Natural killer cell treated with Interleukin-12 subunit alpha and Interleukin-12 subunit beta and Interleukin-15 and Interleukin-18, amount 100 ng/mL, for 72 hours (primary cell): ENCODE results near the gene CPTP. TPM values are rescaled to one million over a fixed set of nuclear protein-coding genes. Genes with fewer than 3 reads are reported as not detected.

Experiments used
- ATAC-seq, 2 donors: fragments of 150-1000 bp; cut with Tn5 transposase in 1 of 2; sonication (Bioruptor Pico), chemical (Tn5 transposase) in 1 of 2; 2 replicates each; pipeline ENCODE4 v1.10.0; 2021
- DNase-seq: peaks from one replicate; pipeline ENCODE4 v3.0.0; 2022; ENCODE audit warnings: low spot score
- H3K27ac Mint-ChIP-seq, 2 donors: 1 replicate in 1 of 2; 2 replicates in 1 of 2; pipeline ENCODE4 v1.8.0; 2022; ENCODE audit warnings: mixed read lengths in 2 of 2, mild to moderate bottlenecking in 1 of 2, moderate library complexity in 1 of 2
- H3K27me3 Mint-ChIP-seq, 2 donors: 1 replicate in 1 of 2; 2 replicates in 1 of 2; pipeline ENCODE4 v1.8.0; 2022; ENCODE audit warnings: mixed read lengths in 2 of 2
- H3K36me3 Mint-ChIP-seq: one replicate; pipeline ENCODE4 v1.8.0; 2022; ENCODE audit warnings: mixed read lengths
- H3K4me1 Mint-ChIP-seq, 2 donors: 1 replicate in 1 of 2; 2 replicates in 1 of 2; pipeline ENCODE4 v1.8.0; 2022; ENCODE audit warnings: low read depth in 2 of 2, mixed read lengths in 2 of 2, mild to moderate bottlenecking in 1 of 2
- H3K4me3 Mint-ChIP-seq: one replicate; pipeline ENCODE4 v1.8.0; 2022; ENCODE audit warnings: mixed read lengths
- H3K9me3 Mint-ChIP-seq: 2 replicates; pipeline ENCODE4 v1.8.0; 2022; ENCODE audit warnings: mixed read lengths
- total RNA-seq, 2 donors: library from RNA; stranded (reverse); gene quantifications; one replicate each; pipeline ENCODE4 v1.2.3, GENCODE V29; 2022

Gene CPTP
- total RNA-seq, 2 donors from 2014 or later = 15.7 to 20.1 TPM

DNA sequence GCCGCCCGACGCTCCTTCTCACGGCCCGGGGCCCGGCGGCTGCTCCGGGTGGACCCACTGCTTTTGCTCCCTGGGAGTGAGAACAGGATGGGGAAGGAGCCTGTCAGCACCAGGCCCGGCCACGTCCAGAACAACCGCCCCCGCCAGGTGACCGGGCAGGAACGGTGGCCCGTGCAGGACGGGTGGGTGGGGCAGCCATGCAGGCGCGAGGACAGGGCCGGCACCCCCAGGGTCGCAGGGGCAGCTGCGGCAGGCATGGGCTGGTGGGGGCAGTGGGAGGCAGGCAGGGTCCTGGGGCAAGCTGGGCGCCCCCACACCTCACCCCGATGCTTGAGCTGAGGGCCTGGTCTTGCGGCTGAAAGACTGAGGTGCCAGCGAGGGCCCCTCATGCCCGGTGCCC is 11.8 kb downstream of the CPTP start:
- Mint-ChIP-seq H3K27ac (no peak overlapping the region), H3K36me3 (no peaks in the 10 kb centered on the region), H3K27me3 (no peaks in the 10 kb centered on the region), H3K9me3 (no peaks in the 10 kb centered on the region), H3K4me3 (no peak overlapping the region), H3K4me1 (peaks cover 0 to 6% of the 10 kb centered on the region in 2 donors)
- ATAC-seq (no peak), DNase-seq (no peak)

DNA sequence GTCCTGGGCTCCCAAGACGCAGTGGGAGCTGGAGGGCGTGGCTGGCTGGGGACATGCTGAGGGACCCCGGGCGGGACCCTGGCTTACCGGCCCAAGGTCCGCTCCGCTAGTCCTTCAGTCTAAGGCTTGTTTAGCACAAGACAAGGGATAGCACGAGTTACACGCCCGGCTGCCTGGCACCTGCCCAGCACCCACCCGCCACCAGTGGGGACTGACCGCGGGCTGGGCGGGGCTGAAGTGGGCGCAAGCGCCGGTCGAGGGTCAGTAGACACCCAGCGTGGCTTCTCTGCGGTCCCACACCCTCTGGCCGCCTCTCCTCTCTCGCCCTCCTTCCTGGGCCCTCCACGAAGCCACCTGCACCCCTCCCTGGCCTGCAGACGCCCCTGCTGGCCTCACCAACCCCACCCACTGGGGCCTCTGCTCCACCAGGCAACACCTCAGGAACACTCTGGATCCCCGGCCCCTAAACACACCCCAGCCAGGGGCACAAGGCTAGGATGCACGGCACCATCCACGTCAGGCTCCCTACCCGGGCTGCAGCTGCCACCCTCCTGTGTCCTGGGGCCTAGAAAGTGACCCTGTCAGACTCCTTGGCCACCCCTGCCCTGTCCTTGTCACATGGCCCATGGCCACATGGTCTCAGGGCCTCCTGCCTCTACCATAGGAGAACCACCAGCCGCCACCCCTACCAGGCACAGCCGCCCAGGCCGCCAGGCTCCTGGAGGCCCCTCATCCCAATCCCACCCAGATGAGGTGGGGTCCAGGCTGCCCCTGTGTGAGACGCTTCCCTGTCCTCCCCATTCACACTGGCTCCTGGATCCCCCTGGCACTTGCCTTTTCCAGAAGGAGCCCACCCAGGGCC is 12.6 kb downstream of the CPTP start:
- H3K36me3 Mint-ChIP-seq = no peaks in the 10 kb centered on the region
- H3K4me3 Mint-ChIP-seq = no peak overlapping the region
- H3K9me3 Mint-ChIP-seq = no peaks in the 10 kb centered on the region
- no peak overlapping the region for H3K27ac Mint-ChIP-seq
- ATAC-seq = no peak
- DNase-seq = no peak
- H3K4me1 Mint-ChIP-seq = peaks cover 0 to 6% of the 10 kb centered on the region in 2 donors
- no peaks in the 10 kb centered on the region for H3K27me3 Mint-ChIP-seq

GRCh38 chr1:1337793-1338147 is 13.2 kb downstream of the CPTP start:
- ATAC-seq (peak in 1 of 2 donors; percentile 43), DNase-seq (no peak)
- no peaks in the 10 kb centered on the region for H3K27me3 Mint-ChIP-seq
- H3K27ac Mint-ChIP-seq = no peak overlapping the region
- no peak overlapping the region for H3K4me3 Mint-ChIP-seq
- no peaks in the 10 kb centered on the region for H3K36me3 Mint-ChIP-seq
- H3K9me3 Mint-ChIP-seq = no peaks in the 10 kb centered on the region
- H3K4me1 Mint-ChIP-seq = peaks cover 0 to 6% of the 10 kb centered on the region in 2 donors

- ATAC-seq (no peak), DNase-seq (no peak)
- no peaks in the 10 kb centered on the region for H3K27me3 Mint-ChIP-seq
- no peaks in the 10 kb centered on the region for H3K9me3 Mint-ChIP-seq
- peaks cover 0 to 6% of the 10 kb centered on the region in 2 donors for H3K4me1 Mint-ChIP-seq
- no peak overlapping the region for H3K4me3 Mint-ChIP-seq
- no peak overlapping the region for H3K27ac Mint-ChIP-seq
- no peaks in the 10 kb centered on the region for H3K36me3 Mint-ChIP-seq
Measured at GRCh38 chr1:1338278-1338677, 13.7 kb downstream of the CPTP start.

DNA sequence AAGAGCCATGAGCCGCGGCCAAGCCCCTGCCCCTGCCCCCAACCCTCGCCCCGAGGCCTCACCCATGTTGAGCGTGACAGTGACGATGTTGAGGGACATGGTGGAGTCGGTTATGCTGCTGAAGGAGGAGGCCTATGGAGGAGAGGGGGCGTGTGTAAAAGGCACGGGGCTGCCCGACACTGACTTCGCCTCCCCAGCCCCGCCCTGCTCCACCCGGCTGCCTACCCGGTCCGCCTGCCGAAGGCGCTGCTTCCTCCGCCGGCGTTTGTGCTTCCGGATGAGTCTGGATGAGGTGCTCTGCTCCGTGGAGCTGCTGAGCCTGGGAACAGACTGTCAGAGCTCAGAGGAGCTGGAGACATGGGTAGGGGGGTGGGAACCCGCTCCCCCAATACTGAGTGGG is 15.6 kb downstream of the CPTP start:
- no peaks in the 10 kb centered on the region for H3K27me3 Mint-ChIP-seq
- no peak for ATAC-seq
- H3K27ac Mint-ChIP-seq = no peak overlapping the region
- no peak overlapping the region for H3K4me3 Mint-ChIP-seq
- no peaks in the 10 kb centered on the region for H3K36me3 Mint-ChIP-seq
- H3K9me3 Mint-ChIP-seq = no peaks in the 10 kb centered on the region
- peaks cover 0 to 9% of the 10 kb centered on the region in 2 donors for H3K4me1 Mint-ChIP-seq
- DNase-seq = no peak

GRCh38 chr1:1340791-1341548 is 16.4 kb downstream of the CPTP start:
- Mint-ChIP-seq H3K36me3 (no peaks in the 10 kb centered on the region), H3K4me1 (peaks cover 0 to 9% of the 10 kb centered on the region in 2 donors), H3K27me3 (no peaks in the 10 kb centered on the region), H3K27ac (no peak overlapping the region), H3K9me3 (no peaks in the 10 kb centered on the region), H3K4me3 (no peak overlapping the region)
- ATAC-seq (no peak), DNase-seq (no peak)

- DNase-seq (no peak), ATAC-seq (no peak)
- no peak overlapping the region for H3K4me3 Mint-ChIP-seq
- H3K27me3 Mint-ChIP-seq = no peaks in the 10 kb centered on the region
- no peak overlapping the region for H3K27ac Mint-ChIP-seq
- H3K36me3 Mint-ChIP-seq = no peaks in the 10 kb centered on the region
- peaks cover 0 to 9% of the 10 kb centered on the region in 2 donors for H3K4me1 Mint-ChIP-seq
- no peaks in the 10 kb centered on the region for H3K9me3 Mint-ChIP-seq
Measured at GRCh38 chr1:1341549-1342021, 17.0 kb downstream of the CPTP start.

GRCh38 chr1:1342061-1342562 is 17.5 kb downstream of the CPTP start:
- no peaks in the 10 kb centered on the region for H3K27me3 Mint-ChIP-seq
- DNase-seq = no peak
- H3K4me3 Mint-ChIP-seq = no peak overlapping the region
- H3K4me1 Mint-ChIP-seq = peaks cover 0 to 12% of the 10 kb centered on the region in 2 donors
- H3K36me3 Mint-ChIP-seq = no peaks in the 10 kb centered on the region
- H3K9me3 Mint-ChIP-seq = no peaks in the 10 kb centered on the region
- ATAC-seq = no peak
- no peak overlapping the region for H3K27ac Mint-ChIP-seq

DNA sequence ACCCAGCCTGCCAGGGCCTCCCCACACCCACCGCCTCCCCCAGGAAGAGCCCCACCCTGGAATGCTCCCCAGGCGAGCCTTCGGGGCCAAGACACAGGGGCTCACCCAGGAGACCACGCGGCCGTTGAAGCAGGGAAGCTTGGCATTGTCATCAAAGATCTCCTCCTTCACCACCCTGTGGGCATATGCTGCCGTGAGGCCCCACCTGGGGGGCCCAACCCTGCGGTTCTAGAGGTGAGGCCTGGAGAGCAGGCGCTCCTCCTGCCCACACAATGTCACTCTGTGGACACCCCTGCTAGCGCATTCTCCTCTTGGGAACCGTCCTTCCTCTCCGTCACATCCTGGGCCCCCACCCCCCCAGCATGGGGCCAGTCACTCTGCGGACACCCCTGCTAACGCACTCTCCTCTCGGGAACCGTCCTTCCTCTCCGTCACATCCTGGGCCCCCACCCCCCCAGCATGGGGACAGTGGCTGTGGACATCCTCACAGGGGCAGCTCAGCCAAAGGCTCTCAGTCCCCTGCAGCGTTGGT is 18.0 kb downstream of the CPTP start:
- ATAC-seq (no peak), DNase-seq (no peak)
- Mint-ChIP-seq H3K4me1 (peaks cover 0 to 15% of the 10 kb centered on the region in 2 donors), H3K9me3 (no peaks in the 10 kb centered on the region), H3K27ac (no peak overlapping the region), H3K4me3 (no peak overlapping the region), H3K36me3 (no peaks in the 10 kb centered on the region), H3K27me3 (no peaks in the 10 kb centered on the region)

GRCh38 chr1:1343811-1344421 is 19.3 kb downstream of the CPTP start:
- no peaks in the 10 kb centered on the region for H3K27me3 Mint-ChIP-seq
- H3K27ac Mint-ChIP-seq = no peak overlapping the region
- H3K9me3 Mint-ChIP-seq = no peaks in the 10 kb centered on the region
- DNase-seq = no peak
- H3K36me3 Mint-ChIP-seq = no peaks in the 10 kb centered on the region
- no peak overlapping the region for H3K4me3 Mint-ChIP-seq
- peaks cover 0 to 15% of the 10 kb centered on the region in 2 donors for H3K4me1 Mint-ChIP-seq
- ATAC-seq = no peak

DNA sequence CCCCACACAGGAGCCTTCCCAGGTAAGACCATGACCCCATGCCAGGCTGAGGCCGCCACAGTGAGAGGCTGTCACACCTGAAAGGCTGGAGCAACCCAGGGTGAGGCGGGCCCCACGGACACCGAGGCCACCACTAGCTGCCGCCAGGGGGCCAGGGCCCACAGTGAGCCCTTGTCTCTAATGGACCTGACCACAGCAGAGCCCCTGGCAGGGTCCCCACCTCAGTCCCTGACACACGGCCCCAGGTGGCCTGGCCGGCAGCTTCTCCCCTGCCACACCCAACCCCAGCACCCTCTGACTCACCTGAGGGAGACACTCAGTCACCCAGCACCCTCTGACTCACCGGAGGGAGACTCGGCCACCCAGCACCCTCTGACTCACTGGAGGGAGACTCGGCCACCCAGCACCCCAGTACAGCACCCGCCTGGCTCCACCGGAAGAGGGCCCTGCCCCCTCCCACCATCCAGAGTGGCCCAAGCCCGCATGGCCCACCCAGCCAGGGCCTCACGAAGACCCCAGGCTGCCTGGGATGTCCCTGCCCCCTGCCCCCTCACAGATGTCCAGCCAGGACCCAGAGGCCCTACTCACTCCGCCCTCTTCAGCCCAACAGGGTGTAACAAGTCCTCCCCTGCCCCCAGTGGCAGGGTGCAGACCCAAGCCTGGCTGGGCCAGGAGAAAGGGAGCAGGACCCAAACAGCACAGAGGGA is 20.2 kb downstream of the CPTP start:
- ATAC-seq = no peak
- H3K27ac Mint-ChIP-seq = no peak overlapping the region
- H3K27me3 Mint-ChIP-seq = no peaks in the 10 kb centered on the region
- H3K4me1 Mint-ChIP-seq = peaks cover 0 to 13% of the 10 kb centered on the region in 2 donors
- no peak overlapping the region for H3K4me3 Mint-ChIP-seq
- no peaks in the 10 kb centered on the region for H3K36me3 Mint-ChIP-seq
- no peak for DNase-seq
- no peaks in the 10 kb centered on the region for H3K9me3 Mint-ChIP-seq

- ATAC-seq (no peak), DNase-seq (no peak)
- Mint-ChIP-seq H3K27ac (no peak overlapping the region), H3K4me1 (peaks cover 0 to 13% of the 10 kb centered on the region in 2 donors), H3K4me3 (no peak overlapping the region), H3K27me3 (no peaks in the 10 kb centered on the region), H3K9me3 (no peaks in the 10 kb centered on the region), H3K36me3 (no peaks in the 10 kb centered on the region)
Measured at GRCh38 chr1:1345384-1345783, 20.8 kb downstream of the CPTP start.

DNA sequence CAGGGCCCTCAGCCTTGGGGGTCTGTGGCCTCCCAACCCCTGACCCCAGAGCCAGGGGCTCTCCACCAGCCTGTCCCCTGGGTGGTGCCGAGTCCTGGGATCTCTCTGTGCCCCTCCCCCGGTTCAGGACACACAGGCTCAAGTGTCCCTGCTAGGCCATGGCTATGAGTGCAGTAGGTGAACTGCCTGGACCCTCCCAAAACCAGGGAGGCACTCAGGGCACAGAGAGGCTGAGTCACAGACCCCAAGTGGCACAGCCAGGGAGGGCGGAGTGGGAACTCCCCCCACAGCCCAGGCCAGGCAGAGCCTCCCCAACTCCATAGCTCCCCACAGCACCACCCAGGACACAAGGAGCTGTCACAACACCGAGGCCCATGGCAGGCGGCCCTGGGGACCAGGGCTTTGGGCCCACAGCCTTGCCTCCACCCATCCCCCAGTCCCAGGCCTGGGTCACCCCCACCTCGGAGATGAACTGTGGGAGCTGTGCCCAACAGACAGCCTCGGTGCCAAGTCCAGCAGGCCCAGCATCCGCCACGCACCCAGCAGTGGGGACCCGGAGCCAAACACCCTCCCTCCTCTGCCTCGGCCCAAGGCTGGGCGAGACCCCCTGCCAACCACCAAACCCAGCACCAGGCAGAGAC is 21.4 kb downstream of the CPTP start:
- ATAC-seq (no peak), DNase-seq (no peak)
- Mint-ChIP-seq H3K27ac (no peak overlapping the region), H3K27me3 (no peaks in the 10 kb centered on the region), H3K36me3 (no peaks in the 10 kb centered on the region), H3K4me1 (peaks cover 0 to 12% of the 10 kb centered on the region in 2 donors), H3K4me3 (no peak overlapping the region), H3K9me3 (no peaks in the 10 kb centered on the region)
